ENCODE results near the gene PPARG.

Gene PPARG

GRCh38 chr3:12342151-12342550 is 53.3 kb downstream of the PPARG start:
- Histone ChIP-seq H3K9me2 (ENCODE audit: low read depth, low read length) (no peaks in the 10 kb centered on the region), H2AFZ (ENCODE audit: low read length) (no peak overlapping the region), H3K9me3 (ENCODE audit: low read length) (no peaks in the 10 kb centered on the region), H3K27me3 (ENCODE audit: insufficient read depth, low read length) (no peaks in the 10 kb centered on the region), H3F3A (ENCODE audit: insufficient read depth, low read length) (no peaks in the 10 kb centered on the region), H3K4me2 (ENCODE audit: low read length) (no peak overlapping the region), H3K4me1 (ENCODE audit: insufficient read depth, low read length, severe bottlenecking) (no peaks in the 10 kb centered on the region), H3K79me2 (ENCODE audit: insufficient read depth, low read length) (no peaks in the 10 kb centered on the region), H3K36me3 (ENCODE audit: insufficient read depth, low read length) (no peaks in the 10 kb centered on the region), H3K9ac (ENCODE audit: low read length) (no peak overlapping the region), H3K4me3 (ENCODE audit: low read depth, low read length, poor library complexity, severe bottlenecking) (no peak overlapping the region), H3K27ac (ENCODE audit: low read depth, low read length, poor library complexity, severe bottlenecking) (no peak overlapping the region), H4K20me1 (ENCODE audit: insufficient read depth, low read length) (no peaks in the 10 kb centered on the region)
- TF ChIP-seq EZH2 (IDR thresholded peaks at IDR 0.05; ENCODE audit: borderline replicate concordance, low read length), result no peak

GRCh38 chr3:12343047-12343501 is 54.2 kb downstream of the PPARG start:
- H3K27me3 ChIP-seq (ENCODE audit: insufficient read depth, low read length), result no peaks in the 10 kb centered on the region
- H4K20me1 ChIP-seq (ENCODE audit: insufficient read depth, low read length), result no peaks in the 10 kb centered on the region
- no peak overlapping the region for H2AFZ ChIP-seq (ENCODE audit: low read length)
- H3F3A ChIP-seq (ENCODE audit: insufficient read depth, low read length), result no peaks in the 10 kb centered on the region
- no peak overlapping the region for H3K4me3 ChIP-seq (ENCODE audit: low read depth, low read length, poor library complexity, severe bottlenecking)
- no peaks in the 10 kb centered on the region for H3K9me2 ChIP-seq (ENCODE audit: low read depth, low read length)
- TF ChIP-seq CTCF (IDR thresholded peaks at IDR 0.05; ENCODE audit: low read length) (no peak), EZH2 (IDR thresholded peaks at IDR 0.05; ENCODE audit: borderline replicate concordance, low read length) (no peak)
- H3K36me3 ChIP-seq (ENCODE audit: insufficient read depth, low read length), result no peaks in the 10 kb centered on the region
- no peak overlapping the region for H3K4me2 ChIP-seq (ENCODE audit: low read length)
- H3K9me3 ChIP-seq (ENCODE audit: low read length), result no peaks in the 10 kb centered on the region
- no peak overlapping the region for H3K9ac ChIP-seq (ENCODE audit: low read length)
- no peak overlapping the region for H3K27ac ChIP-seq (ENCODE audit: low read depth, low read length, poor library complexity, severe bottlenecking)
- H3K79me2 ChIP-seq (ENCODE audit: insufficient read depth, low read length), result no peaks in the 10 kb centered on the region
- no peaks in the 10 kb centered on the region for H3K4me1 ChIP-seq (ENCODE audit: insufficient read depth, low read length, severe bottlenecking)

- Histone ChIP-seq H3K4me3 (ENCODE audit: low read depth, low read length, poor library complexity, severe bottlenecking) (no peak overlapping the region), H3K4me1 (ENCODE audit: insufficient read depth, low read length, severe bottlenecking) (no peaks in the 10 kb centered on the region), H3K9me3 (ENCODE audit: low read length) (no peaks in the 10 kb centered on the region), H3K27me3 (ENCODE audit: insufficient read depth, low read length) (no peaks in the 10 kb centered on the region), H2AFZ (ENCODE audit: low read length) (no peak overlapping the region), H3K9me2 (ENCODE audit: low read depth, low read length) (no peaks in the 10 kb centered on the region), H4K20me1 (ENCODE audit: insufficient read depth, low read length) (no peaks in the 10 kb centered on the region), H3K79me2 (ENCODE audit: insufficient read depth, low read length) (no peaks in the 10 kb centered on the region), H3K36me3 (ENCODE audit: insufficient read depth, low read length) (no peaks in the 10 kb centered on the region), H3K27ac (ENCODE audit: low read depth, low read length, poor library complexity, severe bottlenecking) (no peak overlapping the region), H3F3A (ENCODE audit: insufficient read depth, low read length) (no peaks in the 10 kb centered on the region), H3K9ac (ENCODE audit: low read length) (no peak overlapping the region), H3K4me2 (ENCODE audit: low read length) (no peak overlapping the region)
- TF ChIP-seq EZH2 (IDR thresholded peaks at IDR 0.05; ENCODE audit: borderline replicate concordance, low read length) (no peak), CTCF (IDR thresholded peaks at IDR 0.05; ENCODE audit: low read length) (no peak)
Observed at GRCh38 chr3:12345141-12345561, 56.3 kb downstream of the PPARG start.
